Skeletal muscle satellite cell (primary cell): ENCODE data around the gene RAB37.
A peak's percentile ranks its signal among the peaks of the same experiment; 100 is the strongest.

Source experiments
- H3K27me3 ChIP-seq: 2 replicates; pipeline ENCODE4 v1.7.0; 2013; ENCODE audit warnings: low read length; ENCODE audit not compliant: control insufficient read depth, insufficient read depth
- H3K36me3 ChIP-seq: 2 replicates; pipeline ENCODE4 v1.7.0; 2013; ENCODE audit warnings: mild to moderate bottlenecking, control low read depth, low read length; ENCODE audit not compliant: insufficient read depth
- H3K4me1 ChIP-seq: 2 replicates; pipeline ENCODE4 v1.7.0; 2013; ENCODE audit warnings: low read length; ENCODE audit not compliant: control insufficient read depth, insufficient read depth
- H3K4me2 ChIP-seq: 2 replicates; pipeline ENCODE4 v1.7.0; 2013; ENCODE audit warnings: mild to moderate bottlenecking, low read length
- H3K4me3 ChIP-seq: 2 replicates; pipeline ENCODE4 v1.7.0; 2013; ENCODE audit warnings: low read length
- H3K9ac ChIP-seq: 2 replicates; pipeline ENCODE4 v1.7.0; 2013; ENCODE audit warnings: mild to moderate bottlenecking, low read depth, low read length, moderate library complexity
- H3K9me3 ChIP-seq: replicated peaks from 2 replicates; pipeline ENCODE4 v1.7.0; 2013; ENCODE audit warnings: mild to moderate bottlenecking, control low read depth, low read length

Gene RAB37

GRCh38 chr17:74768069-74768762 is 31.2 kb downstream of the RAB37 start:
- Histone ChIP-seq H3K27me3 (no peaks in the 10 kb centered on the region), H3K36me3 (peaks cover 66% of the 10 kb centered on the region), H3K4me1 (peaks cover 30% of the 10 kb centered on the region), H3K4me3 (no peak overlapping the region), H3K9me3 (no peaks in the 10 kb centered on the region), H3K9ac (peak overlapping the region; percentile 68), H3K4me2 (peak overlapping the region; percentile 65)

DNA sequence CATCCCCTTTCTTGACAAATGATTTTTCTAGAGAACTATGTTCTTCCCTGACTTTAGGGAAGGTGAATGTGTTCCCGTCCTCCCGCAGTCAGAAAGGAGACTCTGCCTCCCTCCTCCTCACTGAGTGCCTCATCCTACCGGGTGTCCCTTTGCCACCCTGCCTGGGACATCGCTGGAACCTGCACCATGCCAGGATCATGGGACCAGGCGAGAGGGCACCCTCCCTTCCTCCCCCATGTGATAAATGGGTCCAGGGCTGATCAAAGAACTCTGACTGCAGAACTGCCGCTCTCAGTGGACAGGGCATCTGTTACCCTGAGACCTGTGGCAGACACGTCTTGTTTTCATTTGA is 31.7 kb downstream of the RAB37 start:
- Histone ChIP-seq H3K4me2 (peak overlapping the region; percentile 65), H3K27me3 (no peaks in the 10 kb centered on the region), H3K4me3 (no peak overlapping the region), H3K9ac (peak overlapping the region; percentile 68), H3K9me3 (no peaks in the 10 kb centered on the region), H3K36me3 (peaks cover 66% of the 10 kb centered on the region), H3K4me1 (peaks cover 35% of the 10 kb centered on the region)

- H3K27me3 ChIP-seq = no peaks in the 10 kb centered on the region
- H3K4me1 ChIP-seq = peaks cover 41% of the 10 kb centered on the region
- H3K4me2 ChIP-seq = no peak overlapping the region
- no peaks in the 10 kb centered on the region for H3K9me3 ChIP-seq
- no peak overlapping the region for H3K9ac ChIP-seq
- H3K4me3 ChIP-seq = no peak overlapping the region
- H3K36me3 ChIP-seq = peaks cover 64% of the 10 kb centered on the region
These were observed 32.3 kb downstream of the RAB37 start for GRCh38 chr17:74769266-74769855.

DNA sequence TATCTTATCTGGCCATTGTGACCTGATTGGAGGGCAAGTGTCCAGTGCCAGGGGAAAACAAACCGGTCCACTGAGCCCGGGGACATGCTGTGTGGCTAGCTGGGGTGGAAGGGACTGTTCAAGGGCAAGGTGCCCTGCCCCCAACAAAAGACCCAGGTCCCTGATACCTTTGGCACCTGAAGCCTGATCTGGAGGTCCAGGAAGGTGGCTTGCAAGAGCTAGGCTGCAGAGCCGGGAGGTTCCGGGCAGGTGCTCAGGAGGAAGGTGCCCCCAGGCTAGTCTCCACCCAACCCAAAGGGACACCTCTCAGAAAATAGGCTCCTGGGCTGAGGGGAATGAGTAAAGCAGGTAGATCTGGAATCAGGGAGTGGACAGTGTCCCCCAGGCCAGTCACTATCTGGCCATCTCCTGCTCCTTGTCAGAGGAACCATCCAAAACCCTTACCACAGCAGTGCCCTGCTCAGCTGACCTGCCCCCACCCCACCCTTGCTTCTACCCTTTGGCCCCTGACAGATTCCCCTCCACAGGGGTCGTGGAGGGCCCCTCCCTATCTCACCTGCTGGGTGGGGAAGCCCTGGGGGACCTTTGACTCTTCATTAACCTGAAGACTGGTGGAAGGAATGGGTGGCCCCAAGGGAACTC is 32.9 kb downstream of the RAB37 start:
- Histone ChIP-seq H3K9me3 (no peaks in the 10 kb centered on the region), H3K36me3 (peaks cover 59% of the 10 kb centered on the region), H3K27me3 (no peaks in the 10 kb centered on the region), H3K4me2 (no peak overlapping the region), H3K9ac (no peak overlapping the region), H3K4me1 (peaks cover 41% of the 10 kb centered on the region), H3K4me3 (no peak overlapping the region)

GRCh38 chr17:74770498-74771318 is 33.7 kb downstream of the RAB37 start:
- Histone ChIP-seq H3K36me3 (peaks cover 58% of the 10 kb centered on the region), H3K4me2 (no peak overlapping the region), H3K4me3 (no peak overlapping the region), H3K27me3 (no peaks in the 10 kb centered on the region), H3K9me3 (no peaks in the 10 kb centered on the region), H3K9ac (no peak overlapping the region), H3K4me1 (peaks cover 47% of the 10 kb centered on the region)

DNA sequence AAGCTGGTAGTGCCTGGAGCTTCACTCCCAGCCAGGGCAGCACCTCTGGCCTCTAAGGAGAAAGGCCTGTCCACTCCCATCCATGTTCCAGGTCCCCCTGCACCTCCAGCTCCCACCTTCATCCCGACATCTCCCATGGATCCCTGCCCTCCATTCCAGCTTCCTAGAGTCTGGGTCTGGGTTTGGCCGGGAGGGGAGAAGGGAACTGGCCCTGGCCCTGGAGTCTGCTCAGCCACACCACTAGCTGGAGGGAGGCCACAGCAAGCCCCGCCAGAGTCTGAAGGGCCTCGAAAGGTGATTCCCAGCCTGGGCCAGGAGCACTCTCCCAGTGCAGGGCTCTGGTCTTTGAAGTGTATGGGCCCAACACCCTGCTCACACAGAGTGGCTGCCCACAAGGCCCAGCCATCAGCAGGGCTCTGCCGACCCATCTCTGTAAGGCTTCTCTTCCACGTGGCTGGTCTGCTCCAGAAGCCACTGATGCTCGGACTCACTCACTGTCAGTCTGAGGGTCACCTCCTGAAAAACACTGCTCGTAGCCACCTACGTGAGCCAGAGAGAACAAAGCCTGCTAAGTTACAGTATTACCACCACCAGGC is 34.4 kb downstream of the RAB37 start:
- no peaks in the 10 kb centered on the region for H3K9me3 ChIP-seq

GRCh38 chr17:74772053-74772452 is 35.0 kb downstream of the RAB37 start:
- H3K9ac ChIP-seq = no peak overlapping the region
- no peaks in the 10 kb centered on the region for H3K27me3 ChIP-seq
- peaks cover 55% of the 10 kb centered on the region for H3K36me3 ChIP-seq
- H3K4me2 ChIP-seq = no peak overlapping the region
- no peaks in the 10 kb centered on the region for H3K9me3 ChIP-seq
- peaks cover 45% of the 10 kb centered on the region for H3K4me1 ChIP-seq
- H3K4me3 ChIP-seq = no peak overlapping the region

More for the DNA sequence above, 34.4 kb downstream of the RAB37 start:
- no peak overlapping the region for H3K4me3 ChIP-seq
- no peak overlapping the region for H3K4me2 ChIP-seq
- H3K4me1 ChIP-seq = peaks cover 47% of the 10 kb centered on the region
- H3K36me3 ChIP-seq = peaks cover 55% of the 10 kb centered on the region
- no peaks in the 10 kb centered on the region for H3K27me3 ChIP-seq
- H3K9ac ChIP-seq = no peak overlapping the region

- Histone ChIP-seq H3K4me3 (no peak overlapping the region), H3K9ac (peak overlapping the region; percentile 2), H3K27me3 (no peaks in the 10 kb centered on the region), H3K36me3 (peaks cover 54% of the 10 kb centered on the region), H3K4me1 (peaks cover 36% of the 10 kb centered on the region), H3K9me3 (no peaks in the 10 kb centered on the region), H3K4me2 (peak overlapping the region; percentile 44)
These were observed 36.4 kb downstream of the RAB37 start for GRCh38 chr17:74773414-74773813.

DNA sequence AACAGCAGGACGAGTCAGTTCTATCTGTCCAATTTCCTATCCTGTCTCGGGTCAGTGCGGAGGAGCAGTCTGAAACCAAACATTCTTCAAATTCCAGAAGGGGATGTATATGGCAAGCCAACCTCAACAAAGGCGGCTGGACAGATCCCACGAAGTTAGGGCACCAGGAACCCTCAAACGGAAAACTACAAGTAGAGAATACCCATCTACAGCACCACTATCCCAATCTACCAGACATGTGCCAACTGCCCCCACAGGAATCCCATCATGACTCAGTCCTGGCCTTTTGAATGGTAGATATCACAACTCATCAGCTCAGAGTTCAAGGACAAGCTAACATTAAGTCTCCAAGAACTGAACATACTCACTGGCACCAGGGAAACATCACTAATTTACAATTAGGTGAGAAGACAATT is 36.8 kb downstream of the RAB37 start:
- Histone ChIP-seq H3K9ac (peak overlapping the region; percentile 2), H3K4me1 (peaks cover 32% of the 10 kb centered on the region), H3K4me3 (peak overlapping the region; percentile 13), H3K36me3 (peaks cover 49% of the 10 kb centered on the region), H3K27me3 (no peaks in the 10 kb centered on the region), H3K4me2 (peak overlapping the region; percentile 44), H3K9me3 (no peaks in the 10 kb centered on the region)

GRCh38 chr17:74775409-74776043 is 38.5 kb downstream of the RAB37 start:
- H3K4me3 ChIP-seq = peak overlapping the region; percentile 97
- no peaks in the 10 kb centered on the region for H3K27me3 ChIP-seq
- H3K4me2 ChIP-seq = peak overlapping the region; percentile 98
- no peaks in the 10 kb centered on the region for H3K9me3 ChIP-seq
- H3K4me1 ChIP-seq = peaks cover 28% of the 10 kb centered on the region
- H3K9ac ChIP-seq = peak overlapping the region; percentile 93
- H3K36me3 ChIP-seq = peaks cover 43% of the 10 kb centered on the region
